Panc1 (cell line): ENCODE data around the gene SLC22A17. TPM values are rescaled to one million over a fixed set of nuclear protein-coding genes. Genes with fewer than 3 reads are reported as not detected.

Experiments
- ATAC-seq: fragments of 200-7000 bp; cut with Tn5 transposase; 2 replicates; pipeline ENCODE4 v1.9.1; 2020; ENCODE audit warnings: mild to moderate bottlenecking, moderate library complexity
- BruUV-seq: library from RNA; stranded (reverse); fragments of 400-500 nt; replicated peaks from 2 replicates; lab custom pipeline; 2021; lab: Mats Ljungman, UMichigan
- CTCF ChIA-PET: fragments of 300-600 bp; sonication (Branson Sonifier 250); formaldehyde crosslinking; loops from one replicate; lab custom pipeline; 2022; ENCODE audit warnings: antibody characterized with exemption; lab: Charles Lee
- POLR2A ChIA-PET: fragments of 300-600 bp; sonication (Branson Sonifier 250); formaldehyde crosslinking; loops from one replicate; lab custom pipeline; 2022; ENCODE audit warnings: antibody characterized with exemption; lab: Charles Lee
- DNase-seq: peaks from one replicate; pipeline ENCODE4 v3.0.0-alpha.2; 2010; ENCODE audit warnings: low read depth, low spot score
- H3K27ac ChIP-seq: 2 replicates; pipeline ENCODE4 v1.5.1; 2011; ENCODE audit warnings: mild to moderate bottlenecking, low read length, inconsistent platforms
- H3K27me3 ChIP-seq: fragments of 200-500 bp; sonication (Bioruptor generic); 2 replicates; pipeline ENCODE4 v1.6.0; 2014; ENCODE audit warnings: low read length, inconsistent platforms; ENCODE audit not compliant: control insufficient read depth, insufficient read depth
- H3K36me3 ChIP-seq: fragments of 200-500 bp; sonication (Bioruptor generic); 2 replicates; pipeline ENCODE4 v1.5.1; 2014; ENCODE audit warnings: inconsistent platforms, mild to moderate bottlenecking, low read length, moderate library complexity; ENCODE audit not compliant: control insufficient read depth, insufficient read depth
- H3K4me1 ChIP-seq: 2 replicates; pipeline ENCODE4 v1.5.1; 2011; ENCODE audit warnings: inconsistent platforms, mild to moderate bottlenecking, low read length, moderate library complexity; ENCODE audit not compliant: control insufficient read depth, insufficient read depth
- H3K4me3 ChIP-seq, 2 experiments: 2 replicates each; pipeline ENCODE4 v1.5.1; 2011 to 2012; ENCODE audit warnings: low read depth in 2 of 2, low read length in 2 of 2, mild to moderate bottlenecking in 2 of 2, inconsistent platforms in 1 of 2, moderate library complexity in 1 of 2
- H3K9me3 ChIP-seq: fragments of 200-500 bp; sonication (Bioruptor generic); 2 replicates; pipeline ENCODE4 v1.5.1; 2014; ENCODE audit warnings: low read depth, mild to moderate bottlenecking, inconsistent platforms, low read length, moderate library complexity; ENCODE audit not compliant: control insufficient read depth, insufficient read depth
- POLR2AphosphoS5 ChIP-seq: IDR thresholded peaks from 2 replicates; pipeline ENCODE4 v1.6.1; 2012; ENCODE audit warnings: mild to moderate bottlenecking, low read depth, low read length, moderate library complexity
- REST ChIP-seq, 2 experiments: IDR thresholded peaks; 2 replicates each; pipeline ENCODE4 v1.6.1; 2011 to 2012; ENCODE audit warnings: low read depth in 2 of 2, control low read depth in 1 of 2, low read length in 1 of 2, mild to moderate bottlenecking in 1 of 2, moderate library complexity in 1 of 2; ENCODE audit not compliant: insufficient read depth in 1 of 2
- SIN3A ChIP-seq: IDR thresholded peaks from 2 replicates; pipeline ENCODE4 v1.6.1; 2012; ENCODE audit warnings: low read depth, mild to moderate bottlenecking, low read length, moderate library complexity, borderline replicate concordance; ENCODE audit not compliant: insufficient read depth
- TCF7L2 ChIP-seq: IDR thresholded peaks from 2 replicates; pipeline ENCODE4 v1.6.1; 2011; ENCODE audit warnings: mild to moderate bottlenecking, low read depth, low read length, inconsistent platforms
- in situ Hi-C: cut with HindIII; loops from 2 replicates; pipeline ENCODE4 v1.10.0; 2016; ENCODE audit warnings: low sequenced_read_pairs, low pct_unique_long_range_greater_than_20kb
- intact Hi-C: fragments of 100-400 bp; cut with micrococcal nuclease; formaldehyde crosslinking; loops from one replicate; pipeline ENCODE4 v1.10.0; 2022; ENCODE audit not compliant: unreplicated experiment
- total RNA-seq: library from RNA; stranded (reverse); gene quantifications from one replicate; pipeline ENCODE4 v1.2.1, GENCODE V29; 2021; ENCODE audit not compliant: unreplicated experiment
- TF ChIP-seq, protein P1 (sequence below): fragments of 450-650 bp; IDR thresholded peaks from 2 replicates; pipeline ENCODE4 v1.5.1; 2017; ENCODE audit warnings: mild to moderate bottlenecking

SLC22A17 gene
- total RNA-seq, 1 experiment from 2014 or later = 3.2 TPM

GRCh38 chr14:23381871-23382270 lies 29.2 kb upstream of the SLC22A17 start:
- no peak for DNase-seq
- ChIA-PET CTCF (no interaction called here), POLR2A (interaction anchor here (0.6 kb wide), 1 partner anchor 75 kb away, joined by 5 read pairs; the partner anchor contains the start of gene BCL2L2)
- no peak for ATAC-seq
- TF ChIP-seq, protein P1, sequence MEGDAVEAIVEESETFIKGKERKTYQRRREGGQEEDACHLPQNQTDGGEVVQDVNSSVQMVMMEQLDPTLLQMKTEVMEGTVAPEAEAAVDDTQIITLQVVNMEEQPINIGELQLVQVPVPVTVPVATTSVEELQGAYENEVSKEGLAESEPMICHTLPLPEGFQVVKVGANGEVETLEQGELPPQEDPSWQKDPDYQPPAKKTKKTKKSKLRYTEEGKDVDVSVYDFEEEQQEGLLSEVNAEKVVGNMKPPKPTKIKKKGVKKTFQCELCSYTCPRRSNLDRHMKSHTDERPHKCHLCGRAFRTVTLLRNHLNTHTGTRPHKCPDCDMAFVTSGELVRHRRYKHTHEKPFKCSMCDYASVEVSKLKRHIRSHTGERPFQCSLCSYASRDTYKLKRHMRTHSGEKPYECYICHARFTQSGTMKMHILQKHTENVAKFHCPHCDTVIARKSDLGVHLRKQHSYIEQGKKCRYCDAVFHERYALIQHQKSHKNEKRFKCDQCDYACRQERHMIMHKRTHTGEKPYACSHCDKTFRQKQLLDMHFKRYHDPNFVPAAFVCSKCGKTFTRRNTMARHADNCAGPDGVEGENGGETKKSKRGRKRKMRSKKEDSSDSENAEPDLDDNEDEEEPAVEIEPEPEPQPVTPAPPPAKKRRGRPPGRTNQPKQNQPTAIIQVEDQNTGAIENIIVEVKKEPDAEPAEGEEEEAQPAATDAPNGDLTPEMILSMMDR = no peak
- TF ChIP-seq SIN3A = no peak
- no peak for TF ChIP-seq POLR2AphosphoS5
- no peak for TF ChIP-seq REST (IDR thresholded peaks at IDR 0.05; ENCODE audit: insufficient read depth in 1 of 2, low read depth in 2 of 2, low read length in 1 of 2)
- TF ChIP-seq TCF7L2 = no peak
- H3K36me3 ChIP-seq = no peaks in the 10 kb centered on the region
- BruUV-seq = no TSS peak
- no peak overlapping the region for H3K4me3 ChIP-seq
- in situ Hi-C loops = no loop called here
- H3K27ac ChIP-seq = no peak overlapping the region
- intact Hi-C loops = loop anchor here (5.0 kb wide), 1 partner anchor 55 kb away; no protein-coding TSS in a partner anchor
- H3K27me3 ChIP-seq = no peaks in the 10 kb centered on the region
- H3K4me1 ChIP-seq = no peaks in the 10 kb centered on the region
- no peaks in the 10 kb centered on the region for H3K9me3 ChIP-seq

DNA sequence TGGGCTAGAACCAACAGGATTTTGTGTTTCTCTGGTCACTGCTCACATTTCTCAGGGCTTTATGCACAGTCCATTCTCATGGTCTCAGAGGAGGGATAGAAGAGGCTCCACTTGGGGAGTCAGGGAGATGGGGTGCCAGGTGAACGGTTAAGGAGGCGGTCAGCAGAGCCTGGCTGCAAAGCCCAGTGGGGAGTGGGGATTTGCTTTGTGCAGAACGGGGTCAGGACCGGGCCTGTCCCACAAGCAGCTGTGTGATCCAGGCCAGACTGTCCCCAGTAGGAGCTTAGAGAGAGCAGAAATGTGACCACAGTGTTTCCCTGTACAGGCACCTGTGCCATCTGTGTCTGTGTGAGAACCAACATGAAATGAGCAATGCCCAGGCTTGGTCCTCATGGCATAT lies 28.3 kb upstream of the SLC22A17 start:
- in situ Hi-C loops (no loop called here), intact Hi-C loops (loop anchor here (5.0 kb wide), 1 partner anchor 54 kb away; no protein-coding TSS in a partner anchor)
- H3K36me3 ChIP-seq = no peaks in the 10 kb centered on the region
- DNase-seq (no peak), ATAC-seq (no peak)
- H3K4me1 ChIP-seq = no peaks in the 10 kb centered on the region
- H3K27me3 ChIP-seq = no peaks in the 10 kb centered on the region
- no peak for TF ChIP-seq POLR2AphosphoS5
- no peak for TF ChIP-seq TCF7L2
- TF ChIP-seq, protein P1 = no peak
- TF ChIP-seq REST (IDR thresholded peaks at IDR 0.05; ENCODE audit: insufficient read depth in 1 of 2, low read depth in 2 of 2, low read length in 1 of 2) = no peak
- H3K4me3 ChIP-seq = no peak overlapping the region
- no TSS peak for BruUV-seq
- POLR2A ChIA-PET = interaction anchor here (0.6 kb wide), 1 partner anchor 59 kb away, joined by 5 read pairs; the partner anchor contains the start of gene PABPN1
- CTCF ChIA-PET = interaction anchor here (1.2 to 1.4 kb wide), 2 partner anchors 54 to 260 kb away, joined by 3 to 8 read pairs; no protein-coding TSS in a partner anchor
- H3K9me3 ChIP-seq = no peaks in the 10 kb centered on the region
- H3K27ac ChIP-seq = no peak overlapping the region
